Large intestine (tissue), 3 donors: ENCODE measurements around the gene ZNF581. TPM values are rescaled to one million over a fixed set of nuclear protein-coding genes. Genes with fewer than 3 reads are reported as not detected.

Experiments
- DNase-seq, 2 donors: peaks; one replicate each; pipeline versions ENCODE4 v3.0.0 to v3.0.0-alpha.2; 2013
- H3K27ac ChIP-seq: one replicate; pipeline ENCODE4 v1.5.1; 2013; ENCODE audit warnings: low read length
- H3K27me3 ChIP-seq: 2 replicates; pipeline ENCODE4 v1.6.1; 2013; ENCODE audit warnings: low read length; ENCODE audit not compliant: control insufficient read depth, insufficient read depth
- H3K36me3 ChIP-seq: 2 replicates; pipeline ENCODE4 v1.6.1; 2013; ENCODE audit warnings: low read length; ENCODE audit not compliant: control insufficient read depth, insufficient read depth
- H3K4me1 ChIP-seq: one replicate; pipeline ENCODE4 v1.6.1; 2013; ENCODE audit warnings: low read length; ENCODE audit not compliant: control insufficient read depth, insufficient read depth
- H3K4me3 ChIP-seq: one replicate; pipeline ENCODE4 v1.5.1; 2013; ENCODE audit warnings: low read length
- H3K9me3 ChIP-seq: one replicate; pipeline ENCODE4 v1.6.1; 2013; ENCODE audit warnings: mild to moderate bottlenecking, low read depth, low read length, moderate library complexity; ENCODE audit not compliant: control insufficient read depth
- WGBS: methylation state at CpG from one replicate; pipeline ENCODE4 v1.1.5; 2013; ENCODE audit warnings: low lambda C conversion rate; ENCODE audit not compliant: insufficient coverage; 5-methylcytosine and 5-hydroxymethylcytosine counted together
- polyA plus RNA-seq: library from polyadenylated mRNA; unstranded; fragments of 120-200 nt; gene quantifications from one replicate; pipeline ENCODE4 v1.2.1, GENCODE V29; 2013

The ZNF581 gene
- polyA plus RNA-seq, 1 donor = 29.1 TPM

- no peaks in the 10 kb centered on the region for H3K27me3 ChIP-seq
These were observed 36.2 kb downstream of the ZNF581 start for GRCh38 chr19:55679343-55680257.

GRCh38 chr19:55680339-55681130, 37.1 kb downstream of the ZNF581 start:
- H3K27me3 ChIP-seq = no peaks in the 10 kb centered on the region
- no CpG with 5 or more reads among the region's 20 CpGs for WGBS
- no peak overlapping the region for H3K27ac ChIP-seq
- no peak overlapping the region for H3K4me3 ChIP-seq
- no peak for DNase-seq
- H3K9me3 ChIP-seq = no peaks in the 10 kb centered on the region
- peaks cover 56% of the 10 kb centered on the region for H3K36me3 ChIP-seq
- peaks cover 46% of the 10 kb centered on the region for H3K4me1 ChIP-seq

More at GRCh38 chr19:55679343-55680257, 36.2 kb downstream of the ZNF581 start:
- Histone ChIP-seq H3K36me3 (peaks cover 49% of the 10 kb centered on the region), H3K4me1 (peaks cover 37% of the 10 kb centered on the region), H3K27ac (no peak overlapping the region), H3K9me3 (no peaks in the 10 kb centered on the region), H3K4me3 (no peak overlapping the region)
- no peak for DNase-seq
- 87% methylated on average over 3 of the region's 24 CpGs for WGBS

DNA sequence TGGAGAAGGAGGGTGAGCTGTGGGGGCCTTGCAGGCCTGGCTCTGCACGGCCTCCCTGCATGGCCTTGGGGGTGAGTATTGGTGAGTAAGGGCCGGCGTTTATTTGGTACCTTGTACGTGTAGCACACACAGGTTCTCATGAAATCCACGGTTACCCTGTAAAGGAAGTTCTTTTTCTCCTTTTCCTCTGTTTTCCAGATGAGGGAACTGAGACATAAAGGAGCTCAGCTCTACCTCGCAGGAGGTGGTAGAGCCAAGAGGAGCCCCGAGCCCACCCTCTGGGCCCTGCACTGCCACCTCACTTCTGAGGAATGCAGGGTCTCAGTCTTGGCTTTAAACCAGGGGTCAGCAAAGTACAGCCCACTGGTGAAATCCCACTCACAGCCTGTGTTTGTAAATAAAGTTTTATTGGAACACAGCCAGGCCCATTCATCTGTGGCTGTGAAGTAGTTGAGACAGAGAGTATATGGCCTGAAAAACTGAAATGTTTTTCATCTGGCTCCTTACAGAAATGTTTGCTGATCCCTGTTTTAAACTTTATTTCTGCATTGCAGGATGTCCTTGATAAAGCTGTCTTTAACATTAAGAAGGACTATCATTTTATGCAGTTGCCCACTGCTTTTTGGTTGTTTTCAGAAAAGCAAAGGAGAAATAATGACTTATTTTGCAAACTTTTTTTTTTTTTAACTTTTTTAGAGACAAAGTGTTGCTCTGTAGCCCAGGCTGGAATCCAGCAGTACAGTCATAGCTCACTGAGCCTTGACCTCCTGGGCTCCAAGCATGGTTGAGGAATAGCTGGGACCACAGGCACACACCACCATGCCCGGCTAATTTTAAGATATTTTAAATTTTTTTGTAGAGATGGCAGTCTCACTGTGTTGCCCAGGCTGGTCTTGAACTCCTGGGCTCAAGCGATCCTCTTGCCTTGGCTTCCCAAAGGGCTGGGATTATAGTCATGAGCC, 38.0 kb downstream of the ZNF581 start:
- no peak for DNase-seq
- Histone ChIP-seq H3K9me3 (no peaks in the 10 kb centered on the region), H3K4me1 (peaks cover 53% of the 10 kb centered on the region), H3K27ac (no peak overlapping the region), H3K27me3 (no peaks in the 10 kb centered on the region), H3K4me3 (no peak overlapping the region), H3K36me3 (peaks cover 65% of the 10 kb centered on the region)
- no CpG with 5 or more reads among the region's 9 CpGs for WGBS

DNA sequence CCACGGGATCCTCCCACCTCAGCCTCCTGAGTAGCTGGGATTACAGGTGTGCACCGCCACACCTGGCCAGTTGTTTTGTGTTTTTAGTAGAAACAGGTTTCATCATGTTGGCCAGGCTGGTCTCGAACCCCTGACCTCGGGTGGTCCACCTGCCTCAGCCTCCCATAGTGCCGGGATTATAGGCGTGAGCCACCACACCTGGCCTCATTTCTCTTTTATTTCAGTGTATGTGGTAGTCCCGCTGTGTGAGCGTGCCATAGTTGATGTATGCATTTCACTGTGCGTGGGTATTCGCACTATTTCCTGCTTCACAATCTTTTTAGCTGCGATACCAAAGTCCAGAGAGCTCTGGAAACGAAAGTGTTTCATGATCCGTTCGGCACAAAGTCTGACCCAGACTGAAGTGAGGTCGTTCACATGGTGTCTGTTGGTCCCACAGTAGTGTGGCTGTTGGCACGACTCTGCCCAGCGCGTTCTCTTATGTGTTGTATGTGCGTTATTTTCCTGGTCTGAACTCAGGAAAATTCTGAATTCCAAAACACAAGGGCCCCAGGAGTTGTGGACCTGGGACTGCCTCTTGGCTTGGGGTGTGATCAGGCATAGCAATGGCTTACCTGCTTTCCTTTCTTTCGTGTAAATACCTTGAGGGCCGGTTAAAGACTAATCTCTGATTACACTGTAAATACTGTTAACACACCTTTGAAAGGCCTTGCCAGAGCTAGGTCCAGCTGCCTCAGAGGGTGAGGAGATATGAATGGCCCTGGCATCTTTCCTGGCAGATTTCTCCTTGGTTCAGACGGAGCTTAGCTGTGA, 40.2 kb downstream of the ZNF581 start:
- Histone ChIP-seq H3K27ac (peak overlapping the region; percentile 95), H3K4me3 (peak overlapping the region; percentile 3), H3K4me1 (peaks cover 52% of the 10 kb centered on the region), H3K9me3 (no peaks in the 10 kb centered on the region), H3K36me3 (peaks cover 56% of the 10 kb centered on the region), H3K27me3 (no peaks in the 10 kb centered on the region)
- 95% methylated on average over 3 of the region's 22 CpGs for WGBS
- DNase-seq = peak; percentile 84 to 97

DNA sequence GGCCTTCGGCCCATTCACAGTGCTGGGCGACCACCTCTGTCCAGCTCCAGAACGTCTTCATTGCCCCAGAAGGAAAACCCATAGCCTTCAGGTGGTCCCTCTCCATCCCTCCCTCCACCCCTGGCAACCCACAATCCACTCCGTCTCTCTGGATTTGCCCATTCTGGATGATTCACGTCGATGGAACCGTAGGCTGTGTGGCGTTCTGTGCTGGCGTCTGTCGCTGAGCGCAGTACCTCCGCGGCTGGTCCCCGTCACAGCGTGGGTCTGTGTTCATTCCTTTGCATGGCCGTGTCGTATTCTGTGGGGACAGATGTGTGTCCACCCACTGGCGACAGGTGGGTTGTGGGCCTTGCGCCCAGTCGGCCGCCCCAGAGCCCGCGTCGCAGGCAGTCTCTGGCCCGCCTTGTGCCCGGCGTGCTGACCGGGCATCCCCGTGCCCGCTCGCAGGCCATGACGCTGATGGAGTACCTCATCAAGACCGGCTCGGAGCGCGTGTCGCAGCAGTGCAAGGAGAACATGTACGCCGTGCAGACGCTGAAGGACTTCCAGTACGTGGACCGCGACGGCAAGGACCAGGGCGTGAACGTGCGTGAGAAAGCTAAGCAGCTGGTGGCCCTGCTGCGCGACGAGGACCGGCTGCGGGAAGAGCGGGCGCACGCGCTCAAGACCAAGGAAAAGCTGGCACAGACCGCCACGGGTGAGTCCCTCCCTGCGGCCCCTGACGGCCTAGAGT, 41.7 kb downstream of the ZNF581 start:
- DNase-seq = no peak
- Histone ChIP-seq H3K4me3 (no peak overlapping the region), H3K36me3 (peaks cover 56% of the 10 kb centered on the region), H3K27me3 (no peaks in the 10 kb centered on the region), H3K4me1 (peaks cover 66% of the 10 kb centered on the region), H3K9me3 (no peaks in the 10 kb centered on the region), H3K27ac (peak overlapping the region; percentile 95)
- WGBS = no CpG with 5 or more reads among the region's 60 CpGs

DNA sequence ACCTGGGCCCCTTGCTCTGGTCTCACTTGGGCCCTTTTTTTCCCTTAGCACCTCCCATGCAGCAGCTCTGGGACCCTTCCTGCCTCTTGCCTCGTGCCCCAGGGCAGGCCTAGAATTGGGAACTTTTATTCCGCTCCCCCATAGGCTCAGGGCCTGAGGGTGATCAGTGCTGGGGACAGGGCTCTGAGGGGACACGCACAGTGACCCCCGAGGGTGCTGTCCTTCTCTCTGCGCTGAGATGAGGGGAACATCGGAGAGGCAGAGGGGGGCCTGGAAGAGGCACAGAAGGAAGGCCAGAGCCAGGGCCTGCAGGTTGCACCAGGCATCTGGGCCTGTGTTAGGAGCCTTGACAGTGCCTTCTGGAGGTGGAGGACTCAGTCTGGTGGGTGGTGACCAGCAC, 42.3 kb downstream of the ZNF581 start:
- H3K9me3 ChIP-seq = no peaks in the 10 kb centered on the region
- no peak overlapping the region for H3K4me3 ChIP-seq
- no CpG with 5 or more reads among the region's 6 CpGs for WGBS
- DNase-seq = no peak
- peak overlapping the region; percentile 95 for H3K27ac ChIP-seq
- no peaks in the 10 kb centered on the region for H3K27me3 ChIP-seq
- peaks cover 56% of the 10 kb centered on the region for H3K36me3 ChIP-seq
- peaks cover 69% of the 10 kb centered on the region for H3K4me1 ChIP-seq

DNA sequence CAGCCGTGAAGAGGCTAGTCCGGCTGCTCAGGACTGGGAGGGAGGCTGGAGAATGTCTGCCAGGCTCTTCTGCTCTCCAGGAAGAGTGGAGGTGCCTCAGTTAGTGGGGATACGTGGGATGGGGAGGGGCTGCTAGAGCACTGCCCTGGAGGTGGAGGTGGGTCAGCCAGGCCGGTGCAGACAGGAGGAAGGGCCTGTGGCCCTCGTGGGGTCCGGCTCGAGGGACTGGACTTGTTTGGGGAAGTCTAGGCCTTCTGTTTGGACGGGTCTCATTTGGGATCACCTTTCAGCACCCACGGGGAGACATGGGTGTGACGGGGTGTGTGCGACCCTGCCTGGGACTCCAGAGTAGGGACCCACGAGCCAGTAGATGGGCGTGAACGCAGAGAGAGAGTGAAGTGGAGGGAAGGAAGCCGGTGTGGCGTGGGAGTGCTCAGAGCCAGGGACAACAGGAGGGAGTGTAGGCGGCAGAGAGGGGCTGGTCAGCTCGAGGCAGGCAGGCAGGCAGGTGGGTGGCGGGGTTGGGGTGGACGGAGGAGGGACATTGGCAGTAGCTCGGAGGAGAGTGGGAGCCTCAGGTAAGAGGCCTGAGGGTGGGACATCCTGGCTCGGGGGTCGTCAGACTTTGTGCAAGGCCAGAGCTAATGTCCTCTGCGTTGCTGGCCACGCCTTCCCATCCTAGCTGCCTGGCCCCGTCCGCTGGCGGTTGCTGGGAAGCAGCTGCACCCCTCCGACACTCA, 43.0 kb downstream of the ZNF581 start:
- Histone ChIP-seq H3K4me1 (peaks cover 69% of the 10 kb centered on the region), H3K4me3 (no peak overlapping the region), H3K27ac (peak overlapping the region; percentile 95), H3K9me3 (no peaks in the 10 kb centered on the region), H3K36me3 (peaks cover 56% of the 10 kb centered on the region), H3K27me3 (no peaks in the 10 kb centered on the region)
- DNase-seq = no peak
- 92% methylated on average over 2 of the region's 29 CpGs for WGBS

DNA sequence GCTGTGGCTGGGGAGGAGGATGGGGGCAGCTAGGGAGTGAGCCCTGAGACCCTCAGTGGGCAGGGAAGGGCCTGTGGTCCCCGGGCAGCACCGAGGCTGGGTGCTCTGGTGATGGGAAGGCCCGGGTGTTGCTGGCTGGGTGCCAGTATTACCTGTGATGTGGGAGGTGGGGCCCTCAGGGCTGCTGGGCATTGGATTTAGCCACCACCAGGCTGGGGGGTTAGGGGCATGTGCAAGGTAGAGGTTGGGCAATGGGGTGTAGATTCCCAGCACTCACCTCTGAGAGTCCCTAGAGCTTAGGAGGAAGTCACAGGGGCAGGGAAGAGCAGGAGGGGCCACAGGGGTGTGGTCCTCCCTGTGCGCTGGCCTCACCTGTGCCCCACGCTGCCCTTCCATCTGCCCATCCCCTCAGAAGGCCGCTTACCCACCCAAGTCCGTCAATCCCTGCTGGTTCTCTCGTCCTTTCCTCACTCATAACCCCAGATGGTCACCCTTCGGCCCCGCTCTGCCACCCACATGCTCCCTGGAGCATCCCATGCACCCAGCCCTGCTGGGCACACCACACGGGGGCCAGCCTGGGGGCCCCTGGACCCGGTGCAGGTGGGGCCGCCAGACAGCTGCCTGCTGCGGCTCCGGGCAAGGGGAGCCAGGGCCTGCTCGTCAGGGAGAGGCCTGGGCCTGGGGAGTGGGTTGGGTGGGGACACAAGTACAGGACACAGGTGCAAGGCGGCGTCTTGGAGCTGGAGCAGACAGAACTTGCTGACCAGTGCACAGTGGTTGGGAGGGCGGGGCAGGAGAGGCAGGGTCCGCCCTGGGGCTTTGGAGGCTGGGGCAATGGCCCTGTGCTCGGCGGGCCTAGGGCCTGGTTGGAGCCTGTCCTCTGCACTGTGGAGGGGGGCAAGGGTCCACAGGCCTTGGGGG, 44.1 kb downstream of the ZNF581 start:
- peak; percentile 81 to 92 for DNase-seq
- H3K36me3 ChIP-seq = peaks cover 57% of the 10 kb centered on the region

More for the DNA sequence above, 44.1 kb downstream of the ZNF581 start:
- no peaks in the 10 kb centered on the region for H3K9me3 ChIP-seq
- no peaks in the 10 kb centered on the region for H3K27me3 ChIP-seq
- WGBS = no CpG with 5 or more reads among the region's 22 CpGs
- peaks cover 69% of the 10 kb centered on the region for H3K4me1 ChIP-seq
- no peak overlapping the region for H3K4me3 ChIP-seq
- H3K27ac ChIP-seq = peak overlapping the region; percentile 95
